GM21717 (cell line): ENCODE measurements around the gene HDAC10.
A peak's percentile ranks its signal among the peaks of the same experiment; 100 is the strongest.

Source experiments
- ATAC-seq: cut with Tn5 transposase; IDR thresholded peaks from one replicate; pipeline ENCODE4 v1.9.1; 2021; ENCODE audit warnings: mild to moderate bottlenecking, moderate library complexity; ENCODE audit not compliant: unreplicated experiment

The HDAC10 gene

GRCh38 chr22:50244420-50245213 is 6.4 kb downstream of the HDAC10 start, which contains the start of gene TUBGCP6:
TUBGCP6 (minus strand) TSS chr22:50245023; CDS start chr22:50244459, 564 bp downstream.
- peak; percentile 45 for ATAC-seq

- ATAC-seq, result no peak
Measured at GRCh38 chr22:50243685-50244419, 7.2 kb downstream of the HDAC10 start.

GRCh38 chr22:50242406-50242949 is 8.6 kb downstream of the HDAC10 start:
- no peak for ATAC-seq

GRCh38 chr22:50238755-50239154 is 12.3 kb downstream of the HDAC10 start:
- ATAC-seq, result no peak

- no peak for ATAC-seq
Measured at GRCh38 chr22:50236731-50237409, 14.2 kb downstream of the HDAC10 start.

GRCh38 chr22:50233223-50233622 is 17.8 kb downstream of the HDAC10 start:
- no peak for ATAC-seq

- no peak for ATAC-seq
Measured at GRCh38 chr22:50232481-50233151, 18.4 kb downstream of the HDAC10 start.

GRCh38 chr22:50229370-50229769 is 21.7 kb downstream of the HDAC10 start:
- no peak for ATAC-seq

- ATAC-seq, result no peak
Measured at GRCh38 chr22:50228366-50228765, 22.7 kb downstream of the HDAC10 start.

- ATAC-seq, result no peak
Measured at GRCh38 chr22:50227579-50228215, 23.4 kb downstream of the HDAC10 start.

GRCh38 chr22:50226875-50227165 is 24.2 kb downstream of the HDAC10 start:
- no peak for ATAC-seq

- no peak for ATAC-seq
Measured at GRCh38 chr22:50226063-50226874, 24.8 kb downstream of the HDAC10 start.

- no peak for ATAC-seq
Measured at GRCh38 chr22:50225200-50225969, 25.7 kb downstream of the HDAC10 start.

- ATAC-seq, result no peak
Measured at GRCh38 chr22:50224071-50224470, 27.0 kb downstream of the HDAC10 start.

- ATAC-seq, result no peak
Measured at GRCh38 chr22:50222508-50222907, 28.6 kb downstream of the HDAC10 start.

- ATAC-seq, result no peak
Measured at GRCh38 chr22:50221410-50222300, 29.4 kb downstream of the HDAC10 start.

- no peak for ATAC-seq
Measured at GRCh38 chr22:50220603-50221409, 30.3 kb downstream of the HDAC10 start.
